B cell (primary cell): ENCODE data around the gene ATXN1. TPM values are rescaled to one million over a fixed set of nuclear protein-coding genes. Genes with fewer than 3 reads are reported as not detected.

Experiments used
- ATAC-seq: fragments of 200-7000 bp; cut with Tn5 transposase; one replicate; pipeline ENCODE4 v1.10.0; 2021; ENCODE audit warnings: low read depth, mild to moderate bottlenecking, moderate number of reproducible peaks, moderate library complexity
- CTCF ChIA-PET: fragments of 350-600 bp; sonication (Branson Sonifier 250); formaldehyde crosslinking; loops from one replicate; lab custom pipeline; 2021; ENCODE audit warnings: antibody characterized with exemption, inconsistent platforms; lab: Charles Lee
- POLR2A ChIA-PET: fragments of 350-600 bp; sonication (Branson Sonifier 250); formaldehyde crosslinking; loops from one replicate; lab custom pipeline; 2021; ENCODE audit warnings: antibody characterized with exemption; lab: Charles Lee
- DNase-seq: peaks from one replicate; pipeline ENCODE4 v3.0.0; 2013
- H2AFZ ChIP-seq: 2 replicates; pipeline ENCODE4 v1.6.1; 2012; ENCODE audit warnings: mild to moderate bottlenecking, low read depth, low read length; ENCODE audit not compliant: insufficient read depth, poor library complexity, severe bottlenecking
- H3K27ac ChIP-seq, 2 donors: 1 replicate in 1 of 2; 2 replicates in 1 of 2; pipeline ENCODE4 v1.5.1; 2012 to 2013; ENCODE audit warnings: low read length in 2 of 2, mild to moderate bottlenecking in 2 of 2, moderate library complexity in 1 of 2
- H3K27me3 ChIP-seq, 4 experiments: fragments of 200-600 bp in 1 of 4; sonication (generic) in 1 of 4; replicated peaks in 1 of 4; 1 replicate in 2 of 4; 2 replicates in 2 of 4; pipeline versions ENCODE4 v1.6.1 to v1.7.0; 2013 to 2016; ENCODE audit warnings: low read length in 3 of 4, mild to moderate bottlenecking in 2 of 4, mixed read lengths in 1 of 4, moderate library complexity in 1 of 4; ENCODE audit not compliant: insufficient read depth in 4 of 4, control insufficient read depth in 3 of 4; ENCODE audit errors: control extremely low read depth in 1 of 4
- H3K36me3 ChIP-seq, 2 experiments: replicated peaks in 1 of 2; 1 replicate in 1 of 2; 2 replicates in 1 of 2; pipeline versions ENCODE4 v1.6.1 to v1.7.1; 2013; ENCODE audit warnings: low read length in 1 of 2; ENCODE audit not compliant: insufficient read depth in 2 of 2, control insufficient read depth in 1 of 2; ENCODE audit errors: control extremely low read depth in 1 of 2, extremely low read depth in 1 of 2
- H3K4me1 ChIP-seq, 2 donors: fragments of 200-600 bp in 1 of 2; sonication (generic) in 1 of 2; 1 replicate in 1 of 2; 2 replicates in 1 of 2; pipeline versions ENCODE4 v1.5.1 to v1.6.1; 2013 to 2017; ENCODE audit warnings: low read length in 2 of 2; ENCODE audit not compliant: control insufficient read depth in 2 of 2, insufficient read depth in 2 of 2
- H3K4me2 ChIP-seq: replicated peaks from 2 replicates; pipeline ENCODE3; 2012; ENCODE audit warnings: mild to moderate bottlenecking, low read depth, low read length; ENCODE audit not compliant: poor library complexity, severe bottlenecking
- H3K4me3 ChIP-seq, 5 experiments: fragments of 200-600 bp in 1 of 5; sonication (generic) in 1 of 5; 1 replicate in 3 of 5; 2 replicates in 2 of 5; pipeline versions ENCODE4 v1.5.1 to v1.7.0; 2011 to 2016; ENCODE audit warnings: low read length in 4 of 5, mild to moderate bottlenecking in 4 of 5, low read depth in 2 of 5, control low read depth in 1 of 5, moderate library complexity in 1 of 5; ENCODE audit not compliant: insufficient read depth in 1 of 5; ENCODE audit errors: control extremely low read depth in 1 of 5, extremely low read depth in 1 of 5
- H3K79me2 ChIP-seq: fragments of 200-600 bp; sonication (generic); one replicate; pipeline ENCODE4 v1.6.0; 2016; ENCODE audit warnings: low read length; ENCODE audit not compliant: control insufficient read depth, insufficient read depth
- H3K9ac ChIP-seq: fragments of 200-600 bp; sonication (generic); 2 replicates; pipeline ENCODE4 v1.6.1; 2017; ENCODE audit warnings: mild to moderate bottlenecking, low read length, moderate library complexity
- H3K9me3 ChIP-seq, 3 donors: one replicate each; pipeline versions ENCODE4 v1.6.1 to v1.7.1; 2013; ENCODE audit warnings: low read length in 2 of 3; ENCODE audit not compliant: control insufficient read depth in 2 of 3, insufficient read depth in 1 of 3; ENCODE audit errors: control extremely low read depth in 1 of 3
- H4K20me1 ChIP-seq: 2 replicates; pipeline ENCODE4 v1.6.0; 2012; ENCODE audit warnings: mild to moderate bottlenecking, low read length; ENCODE audit not compliant: insufficient read depth, control insufficient read depth, poor library complexity, severe bottlenecking
- H3K27ac Mint-ChIP-seq: one replicate; pipeline ENCODE4 v1.8.0; 2021; ENCODE audit warnings: mixed read lengths
- H3K27me3 Mint-ChIP-seq: one replicate; pipeline ENCODE4 v1.8.0; 2021; ENCODE audit warnings: mixed read lengths
- H3K4me1 Mint-ChIP-seq: one replicate; pipeline ENCODE4 v1.8.0; 2021; ENCODE audit warnings: mixed read lengths
- H3K4me3 Mint-ChIP-seq: one replicate; pipeline ENCODE4 v1.8.0; 2021; ENCODE audit warnings: mixed read lengths
- H3K9me3 Mint-ChIP-seq: one replicate; pipeline ENCODE4 v1.8.0; 2022; ENCODE audit warnings: mixed read lengths; ENCODE audit not compliant: insufficient read depth
- EZH2 ChIP-seq: IDR thresholded peaks from 2 replicates; pipeline ENCODE4 v1.6.1; 2012; ENCODE audit warnings: borderline replicate concordance, low read depth, mild to moderate bottlenecking, moderate library complexity, low read length; ENCODE audit not compliant: insufficient read depth, poor library complexity, severe bottlenecking
- WGBS: methylation state at CpG from one replicate; pipeline ENCODE4 v1.1.5; 2013; ENCODE audit warnings: missing lambda C conversion rate; ENCODE audit not compliant: insufficient coverage; 5-methylcytosine and 5-hydroxymethylcytosine counted together
- intact Hi-C: fragments of 100-400 bp; cut with micrococcal nuclease; formaldehyde crosslinking; loops from one replicate; pipeline ENCODE4 v1.10.0; 2022
- polyA plus RNA-seq: library from polyadenylated mRNA; depleted of rRNA; stranded (reverse); fragments of >200 nt; gene quantifications from 2 replicates; pipeline ENCODE4 v1.2.3, GENCODE V29; 2012
- total RNA-seq, 2 donors: library from RNA; stranded (reverse); fragments of 120-200 nt in 1 of 2; gene quantifications; 1 replicate in 1 of 2; 2 replicates in 1 of 2; pipeline versions ENCODE4 v1.2.3 to v1.2.4, GENCODE V29; 2013 to 2022
- TF ChIP-seq, protein P1 (sequence below): fragments of 200-600 bp; IDR thresholded peaks from one replicate; pipeline ENCODE4 v1.8.0; 2022; ENCODE audit warnings: antibody characterized with exemption, mild to moderate bottlenecking

Gene ATXN1
- total and polyA plus RNA-seq, 2 donors (not counting 1 experiment from before 2014, with no cell fraction given) = 5.7 to 63.8 TPM

DNA sequence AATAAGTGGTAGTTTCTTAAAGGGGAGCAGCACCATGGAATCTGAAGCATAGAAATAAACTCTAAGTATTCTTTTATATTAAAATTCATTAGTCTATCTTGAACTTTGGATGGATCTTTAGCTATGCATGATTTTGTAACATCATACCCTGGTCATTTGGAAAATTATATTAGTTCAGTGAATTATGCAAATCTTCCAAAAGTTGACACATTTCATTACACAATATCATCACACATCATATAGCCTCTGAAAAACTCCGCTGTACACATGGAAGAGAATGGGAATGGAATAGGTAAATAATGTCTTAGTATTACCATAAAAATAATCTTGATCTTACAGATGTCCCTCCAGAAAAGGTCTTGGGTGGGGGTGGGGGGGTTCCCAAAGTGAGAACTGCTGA is 96.1 kb downstream of the ATXN1 start:
- Histone ChIP-seq H2AFZ (no peak overlapping the region), H3K79me2 (no peaks in the 10 kb centered on the region), H3K27ac (no peak overlapping the region), H3K4me1 (peaks cover 0 to 11% of the 10 kb centered on the region in 2 donors), H3K4me2 (no peak overlapping the region), H3K9ac (no peak overlapping the region), H3K36me3 (no peaks in the 10 kb centered on the region), H3K4me3 (no peak overlapping the region), H3K27me3 (no peaks in the 10 kb centered on the region), H3K9me3 (peaks cover 3 to 10% (median 4%) of the 10 kb centered on the region in 3 donors), H4K20me1 (no peaks in the 10 kb centered on the region)
- Mint-ChIP-seq H3K4me1 (peaks cover 14% of the 10 kb centered on the region), H3K9me3 (peaks cover 5% of the 10 kb centered on the region), H3K27me3 (no peaks in the 10 kb centered on the region), H3K27ac (no peak overlapping the region), H3K4me3 (no peak overlapping the region)
- ATAC-seq (no peak), DNase-seq (no peak)
- intact Hi-C loops = no loop called here
- ChIA-PET CTCF (no interaction called here), POLR2A (interaction anchor here (0.6 kb wide), 1 partner anchor 92 kb away, joined by 8 read pairs; no protein-coding TSS in a partner anchor)
- no CpG with 5 or more reads among the region's 1 CpG for WGBS
- TF ChIP-seq, protein P1, sequence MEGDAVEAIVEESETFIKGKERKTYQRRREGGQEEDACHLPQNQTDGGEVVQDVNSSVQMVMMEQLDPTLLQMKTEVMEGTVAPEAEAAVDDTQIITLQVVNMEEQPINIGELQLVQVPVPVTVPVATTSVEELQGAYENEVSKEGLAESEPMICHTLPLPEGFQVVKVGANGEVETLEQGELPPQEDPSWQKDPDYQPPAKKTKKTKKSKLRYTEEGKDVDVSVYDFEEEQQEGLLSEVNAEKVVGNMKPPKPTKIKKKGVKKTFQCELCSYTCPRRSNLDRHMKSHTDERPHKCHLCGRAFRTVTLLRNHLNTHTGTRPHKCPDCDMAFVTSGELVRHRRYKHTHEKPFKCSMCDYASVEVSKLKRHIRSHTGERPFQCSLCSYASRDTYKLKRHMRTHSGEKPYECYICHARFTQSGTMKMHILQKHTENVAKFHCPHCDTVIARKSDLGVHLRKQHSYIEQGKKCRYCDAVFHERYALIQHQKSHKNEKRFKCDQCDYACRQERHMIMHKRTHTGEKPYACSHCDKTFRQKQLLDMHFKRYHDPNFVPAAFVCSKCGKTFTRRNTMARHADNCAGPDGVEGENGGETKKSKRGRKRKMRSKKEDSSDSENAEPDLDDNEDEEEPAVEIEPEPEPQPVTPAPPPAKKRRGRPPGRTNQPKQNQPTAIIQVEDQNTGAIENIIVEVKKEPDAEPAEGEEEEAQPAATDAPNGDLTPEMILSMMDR = no peak

DNA sequence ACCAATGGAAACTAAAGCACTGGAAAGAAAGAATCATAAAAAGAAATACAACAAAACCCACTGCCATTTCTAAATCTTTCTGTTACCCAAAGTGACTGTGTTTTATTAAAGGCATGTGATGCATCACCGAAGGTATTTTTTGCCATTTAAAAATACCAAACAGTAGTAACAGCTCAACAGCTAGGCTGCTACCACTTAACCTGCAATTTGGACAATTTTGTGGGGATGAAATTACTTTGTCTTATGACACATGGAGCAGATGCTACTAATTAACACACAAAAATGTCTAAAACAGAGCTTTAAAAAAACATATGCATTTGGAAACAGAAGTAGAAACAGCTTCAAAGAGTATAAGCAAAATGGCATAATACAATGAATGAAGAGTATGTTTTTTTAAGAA is 97.4 kb downstream of the ATXN1 start:
- WGBS = no CpG with 5 or more reads among the region's 1 CpG
- no peak for ATAC-seq
- DNase-seq = no peak
- no peaks in the 10 kb centered on the region for H4K20me1 ChIP-seq
- H3K27ac Mint-ChIP-seq = no peak overlapping the region
- H3K4me1 ChIP-seq = peaks cover 0 to 9% of the 10 kb centered on the region in 2 donors
- H3K4me3 Mint-ChIP-seq = no peak overlapping the region
- H3K79me2 ChIP-seq = no peaks in the 10 kb centered on the region
- H3K27ac ChIP-seq = no peak overlapping the region
- H3K9me3 Mint-ChIP-seq = peaks cover 5% of the 10 kb centered on the region
- peaks cover 3 to 10% (median 4%) of the 10 kb centered on the region in 3 donors for H3K9me3 ChIP-seq
- no peaks in the 10 kb centered on the region for H3K27me3 Mint-ChIP-seq
- no peaks in the 10 kb centered on the region for H3K36me3 ChIP-seq
- TF ChIP-seq, protein P1 = no peak
- TF ChIP-seq EZH2 = no peak
- no peaks in the 10 kb centered on the region for H3K27me3 ChIP-seq
- H3K4me2 ChIP-seq = no peak overlapping the region
- intact Hi-C loops = no loop called here
- H2AFZ ChIP-seq = no peak overlapping the region
- peaks cover 15% of the 10 kb centered on the region for H3K4me1 Mint-ChIP-seq
- H3K9ac ChIP-seq = no peak overlapping the region
- H3K4me3 ChIP-seq = no peak overlapping the region
- ChIA-PET CTCF (interaction anchor here (1.0 kb wide), 1 partner anchor 54 kb away, joined by 3 read pairs; no protein-coding TSS in a partner anchor), POLR2A (no interaction called here)
